ENCODE results near the gene IFNA2. TPM values are rescaled to one million over a fixed set of nuclear protein-coding genes. Genes with fewer than 3 reads are reported as not detected.
"Not testable (repeated sequence)": the region's sequence is repeated elsewhere in the genome, so short reads cannot be mapped to it uniquely, and the experiment has no call there.

The IFNA2 gene
- not detected for total RNA-seq

GRCh38 chr9:21385131-21385670, at the start of gene IFNA2:
IFNA2 (minus strand) TSS chr9:21385398; CDS start chr9:21385329, 69 bp downstream.
- no peak within 1 kb of the TSS for H3K27ac Mint-ChIP-seq
- peaks cover 20% of the 10 kb centered on the region for H3K4me1 Mint-ChIP-seq
- no peaks in the 10 kb centered on the region for H3K9me3 Mint-ChIP-seq
- H3K36me3 Mint-ChIP-seq (ENCODE audit: low read depth), result no peaks in the 10 kb centered on the region
- peaks cover 59% of the 10 kb centered on the region for H3K27me3 Mint-ChIP-seq
- ChIA-PET CTCF (interaction anchor here (0.6 to 1.1 kb wide), 2 partner anchors 11 to 1959 kb away, joined by 3 read pairs; no protein-coding TSS in a partner anchor), POLR2A (no interaction called here)
- no peak for DNase-seq
- no peak within 1 kb of the TSS for H3K4me3 Mint-ChIP-seq

- POLR2A ChIA-PET; H3K4me3 Mint-ChIP-seq; H3K27ac Mint-ChIP-seq; H3K9me3 Mint-ChIP-seq; DNase-seq; H3K36me3 Mint-ChIP-seq (ENCODE audit: low read depth); H3K4me1 Mint-ChIP-seq: not testable (repeated sequence)
- CTCF ChIA-PET, result interaction anchor here (1.0 to 1.2 kb wide), 5 partner anchors 13 to 199 kb away, joined by 3 read pairs; no protein-coding TSS in a partner anchor
- H3K27me3 Mint-ChIP-seq, result peaks cover 29% of the 10 kb centered on the region
These were observed 49.8 kb upstream of the IFNA2 start for GRCh38 chr9:21435015-21435383.

DNA sequence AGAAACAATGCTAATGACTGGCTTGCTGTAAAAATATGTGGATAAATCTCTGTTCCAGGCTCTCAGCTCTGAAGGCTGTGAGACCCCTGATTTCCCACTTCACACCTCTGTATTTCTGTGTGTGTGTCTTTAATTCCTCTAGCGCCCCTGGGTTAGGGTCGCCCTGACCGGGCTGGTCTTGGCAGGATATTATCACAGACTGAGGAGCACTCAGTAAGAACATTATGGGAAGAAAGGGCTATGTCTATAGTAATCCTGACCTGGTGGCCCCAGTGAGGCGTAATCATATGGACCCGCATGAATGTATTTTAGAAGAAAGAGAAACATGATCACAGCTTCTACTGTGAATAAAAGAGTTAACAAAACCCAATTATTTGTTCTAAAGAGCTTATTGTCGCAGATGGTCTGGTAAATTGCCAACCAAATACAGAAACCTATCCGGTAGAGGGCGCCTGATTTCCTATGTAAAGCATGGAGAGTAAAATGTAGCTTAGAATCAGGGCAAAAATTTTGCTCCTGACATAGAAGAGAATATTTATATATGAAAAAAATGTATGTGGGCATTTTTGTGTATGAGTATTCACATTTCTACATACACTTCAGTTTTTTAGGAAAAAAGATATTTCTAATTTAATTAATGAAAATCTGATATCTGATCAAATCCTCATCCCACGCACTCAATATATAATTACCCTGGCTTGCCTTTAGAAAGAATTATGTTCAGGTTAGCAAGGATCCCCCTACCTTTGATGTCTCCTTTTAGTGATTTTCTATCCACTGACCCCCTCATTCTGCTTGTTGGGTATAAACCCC, 49.2 kb upstream of the IFNA2 start:
- Mint-ChIP-seq H3K27ac (no peak overlapping the region), H3K4me3 (no peak overlapping the region), H3K27me3 (peaks cover 29% of the 10 kb centered on the region), H3K9me3 (no peaks in the 10 kb centered on the region), H3K36me3 (ENCODE audit: low read depth) (no peaks in the 10 kb centered on the region), H3K4me1 (no peaks in the 10 kb centered on the region)
- ChIA-PET POLR2A (no interaction called here), CTCF (interaction anchor here (1.0 to 1.2 kb wide), 6 partner anchors 11 to 198 kb away, joined by 3 read pairs; no protein-coding TSS in a partner anchor)
- DNase-seq, result peak; percentile 72

GRCh38 chr9:21432672-21433425, 47.7 kb upstream of the IFNA2 start:
- Mint-ChIP-seq H3K4me1 (no peaks in the 10 kb centered on the region), H3K4me3 (no peak overlapping the region), H3K9me3 (no peaks in the 10 kb centered on the region), H3K36me3 (ENCODE audit: low read depth) (no peaks in the 10 kb centered on the region), H3K27ac (no peak overlapping the region), H3K27me3 (peaks cover 38% of the 10 kb centered on the region)
- ChIA-PET CTCF (no interaction called here), POLR2A (no interaction called here)
- no peak for DNase-seq

DNA sequence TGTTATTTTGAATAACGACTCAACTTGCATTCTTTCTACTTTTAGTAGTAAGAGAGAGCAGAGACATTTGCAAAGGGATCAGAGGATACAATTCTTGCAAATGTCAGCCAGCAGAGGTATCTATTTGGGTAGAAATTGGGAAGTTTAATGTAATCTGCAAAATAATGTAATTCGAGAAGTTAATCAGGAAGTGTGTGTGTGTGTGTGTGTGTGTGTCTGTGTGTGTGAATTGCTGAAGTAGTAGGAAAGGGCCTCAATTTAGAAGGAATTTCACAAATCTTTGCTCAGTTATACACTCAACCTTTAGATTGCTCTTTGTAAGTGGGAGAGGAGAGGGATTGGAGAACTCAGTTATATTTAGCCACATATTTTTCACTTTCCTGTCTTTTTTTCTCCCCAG, 44.0 kb upstream of the IFNA2 start:
- POLR2A ChIA-PET, result no interaction called here
- H3K36me3 Mint-ChIP-seq (ENCODE audit: low read depth), result no peaks in the 10 kb centered on the region
- no peaks in the 10 kb centered on the region for H3K9me3 Mint-ChIP-seq
- no peaks in the 10 kb centered on the region for H3K4me1 Mint-ChIP-seq
- H3K27ac Mint-ChIP-seq, result no peak overlapping the region
- peaks cover 51% of the 10 kb centered on the region for H3K27me3 Mint-ChIP-seq
- H3K4me3 Mint-ChIP-seq, result no peak overlapping the region
- CTCF ChIA-PET, result no interaction called here
- no peak for DNase-seq

DNA sequence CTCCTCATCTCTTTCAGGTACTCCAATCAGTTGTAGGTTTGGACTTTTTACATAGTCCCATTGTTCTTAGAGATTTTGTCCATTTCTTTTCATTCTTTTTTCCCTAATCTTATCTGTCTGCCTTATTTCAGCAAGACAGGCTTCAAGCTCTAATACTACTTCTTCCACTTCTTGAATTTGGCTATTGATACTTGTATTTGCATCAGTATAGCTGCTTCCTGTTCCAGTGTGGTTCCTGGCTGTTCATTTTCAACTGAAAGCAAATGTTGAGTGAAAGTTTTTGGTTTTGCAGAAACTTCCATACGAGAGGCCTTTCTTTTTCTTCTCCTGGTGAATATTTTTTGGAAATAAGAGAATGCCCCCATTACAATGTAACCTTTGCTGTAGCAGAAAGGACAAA, 43.0 kb upstream of the IFNA2 start:
- CTCF ChIA-PET, result no interaction called here
- H3K27me3 Mint-ChIP-seq, result peaks cover 49% of the 10 kb centered on the region
- no peak overlapping the region for H3K4me3 Mint-ChIP-seq
- no peak for DNase-seq
- no peaks in the 10 kb centered on the region for H3K9me3 Mint-ChIP-seq
- H3K36me3 Mint-ChIP-seq (ENCODE audit: low read depth), result no peaks in the 10 kb centered on the region
- H3K4me1 Mint-ChIP-seq, result no peaks in the 10 kb centered on the region
- no peak overlapping the region for H3K27ac Mint-ChIP-seq
- POLR2A ChIA-PET, result no interaction called here

DNA sequence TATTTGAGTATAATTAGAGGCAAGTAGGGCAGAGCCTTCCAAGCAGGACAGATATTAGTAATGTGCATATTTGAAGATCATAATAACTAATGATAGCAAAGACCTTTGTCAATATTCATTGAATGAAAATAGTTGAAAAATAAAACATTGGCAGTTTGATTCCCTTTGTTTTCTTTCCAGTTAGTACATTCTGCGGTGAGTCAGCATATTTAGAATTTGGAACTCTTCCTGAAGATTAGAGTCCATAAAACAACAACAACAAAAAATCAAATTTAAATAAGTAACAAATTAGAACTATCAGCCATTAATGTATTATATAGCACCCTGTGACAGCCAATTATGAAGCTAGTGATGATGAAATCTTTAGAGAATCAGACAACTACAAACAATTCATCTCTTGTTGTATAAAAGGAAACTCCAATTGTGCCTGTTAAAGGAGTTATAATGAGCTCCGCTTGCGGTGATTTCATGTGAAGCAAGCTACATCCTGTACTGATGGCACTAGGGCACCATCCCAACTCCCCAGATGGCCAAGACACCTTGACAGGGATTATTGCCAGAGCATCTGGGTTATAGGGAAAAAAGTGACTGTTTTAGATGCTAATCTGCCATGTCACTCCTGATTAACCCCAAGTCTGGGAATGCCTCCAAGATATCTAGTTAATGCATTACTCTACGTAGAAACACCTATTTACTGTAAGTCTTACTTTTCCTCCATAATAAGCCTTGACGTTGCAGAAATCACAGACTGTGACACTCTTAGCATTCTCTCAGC, 30.5 kb upstream of the IFNA2 start:
- H3K4me1 Mint-ChIP-seq, result no peaks in the 10 kb centered on the region
- H3K9me3 Mint-ChIP-seq, result no peaks in the 10 kb centered on the region
- no peaks in the 10 kb centered on the region for H3K36me3 Mint-ChIP-seq (ENCODE audit: low read depth)
- ChIA-PET CTCF (interaction anchor here (0.6 kb wide), 1 partner anchor 1284 kb away, joined by 3 read pairs; no protein-coding TSS in a partner anchor), POLR2A (no interaction called here)
- peaks cover 12% of the 10 kb centered on the region for H3K27me3 Mint-ChIP-seq
- no peak overlapping the region for H3K4me3 Mint-ChIP-seq
- H3K27ac Mint-ChIP-seq, result no peak overlapping the region
- no peak for DNase-seq

- POLR2A ChIA-PET, result no interaction called here
- H3K4me1 Mint-ChIP-seq, result no peaks in the 10 kb centered on the region
- no peak for DNase-seq
- H3K4me3 Mint-ChIP-seq, result no peak overlapping the region
- H3K9me3 Mint-ChIP-seq, result no peaks in the 10 kb centered on the region
- peaks cover 20% of the 10 kb centered on the region for H3K27me3 Mint-ChIP-seq
- no peaks in the 10 kb centered on the region for H3K36me3 Mint-ChIP-seq (ENCODE audit: low read depth)
- no peak overlapping the region for H3K27ac Mint-ChIP-seq
- CTCF ChIA-PET, result interaction anchor here (0.5 to 1.3 kb wide), 3 partner anchors 19 to 83 kb away, joined by 3 to 4 read pairs (median 3); no protein-coding TSS in a partner anchor
These were observed 29.2 kb upstream of the IFNA2 start for GRCh38 chr9:21414220-21414940.

GRCh38 chr9:21413624-21414023, 28.4 kb upstream of the IFNA2 start:
- Mint-ChIP-seq H3K27ac (no peak overlapping the region), H3K4me1 (no peaks in the 10 kb centered on the region), H3K4me3 (no peak overlapping the region), H3K36me3 (ENCODE audit: low read depth) (no peaks in the 10 kb centered on the region), H3K27me3 (peaks cover 22% of the 10 kb centered on the region), H3K9me3 (no peaks in the 10 kb centered on the region)
- DNase-seq, result peak; percentile 17
- CTCF ChIA-PET, result interaction anchor here (0.5 to 1.3 kb wide), 2 partner anchors 18 to 83 kb away, joined by 3 read pairs; no protein-coding TSS in a partner anchor
- POLR2A ChIA-PET, result no interaction called here

- CTCF ChIA-PET, result no interaction called here
These were observed 28.0 kb upstream of the IFNA2 start for GRCh38 chr9:21413151-21413550.

DNA sequence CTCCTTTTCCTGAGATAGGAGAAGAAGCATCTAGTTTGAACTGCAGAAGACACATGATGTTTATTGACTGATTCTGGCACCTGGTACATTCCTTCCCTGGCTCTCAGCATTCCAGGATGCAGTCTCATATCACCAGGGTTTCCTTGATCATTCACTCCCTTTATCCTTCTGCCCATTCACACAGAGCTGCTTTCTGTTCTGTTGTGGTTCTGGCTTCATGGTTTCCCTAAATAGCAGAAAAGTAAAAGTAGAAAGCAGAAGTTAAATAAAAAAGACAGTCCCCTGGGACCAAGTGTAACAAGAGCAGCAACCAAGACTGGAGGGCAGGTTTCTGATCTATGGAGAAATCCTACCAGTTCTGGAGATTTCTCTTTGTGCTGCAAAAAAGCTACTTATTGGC, 26.9 kb upstream of the IFNA2 start:
- Mint-ChIP-seq H3K36me3 (ENCODE audit: low read depth) (no peaks in the 10 kb centered on the region), H3K27me3 (peaks cover 25% of the 10 kb centered on the region), H3K9me3 (no peaks in the 10 kb centered on the region), H3K27ac (no peak overlapping the region), H3K4me1 (no peaks in the 10 kb centered on the region), H3K4me3 (no peak overlapping the region)
- no peak for DNase-seq
- POLR2A ChIA-PET, result no interaction called here
- CTCF ChIA-PET, result no interaction called here

More at GRCh38 chr9:21413151-21413550, 28.0 kb upstream of the IFNA2 start:
- Mint-ChIP-seq H3K36me3 (ENCODE audit: low read depth) (no peaks in the 10 kb centered on the region), H3K9me3 (no peaks in the 10 kb centered on the region), H3K4me1 (no peaks in the 10 kb centered on the region), H3K4me3 (no peak overlapping the region), H3K27me3 (peaks cover 22% of the 10 kb centered on the region), H3K27ac (no peak overlapping the region)
- DNase-seq, result no peak
- POLR2A ChIA-PET, result no interaction called here

DNA sequence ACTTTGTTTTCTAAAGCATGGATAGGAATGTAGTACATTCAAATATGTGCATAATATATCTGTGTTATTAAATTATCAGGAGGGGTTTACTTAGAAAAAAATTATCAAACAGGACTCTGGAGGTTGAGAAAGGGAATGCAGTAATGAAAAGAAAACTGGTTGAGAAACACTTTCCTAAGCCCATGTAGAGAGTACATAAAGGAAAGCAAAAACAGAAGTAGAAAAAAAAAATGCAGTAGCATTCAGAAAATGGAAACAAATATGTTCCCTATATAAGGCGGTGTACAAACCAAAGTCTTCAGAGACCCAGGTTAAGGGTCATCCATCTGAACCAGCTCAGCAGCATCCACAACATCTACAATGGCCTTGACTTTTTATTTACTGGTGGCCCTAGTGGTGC, 23.6 kb upstream of the IFNA2 start, which contains the start of gene IFNA8:
IFNA8 (plus strand) TSS at position 301 of the 400 bp plus-strand sequence; CDS start at position 361, 60 bp downstream.
- H3K4me3 Mint-ChIP-seq, result no peak within 1 kb of the TSS
- no peaks in the 10 kb centered on the region for H3K4me1 Mint-ChIP-seq
- POLR2A ChIA-PET, result no interaction called here
- no peaks in the 10 kb centered on the region for H3K36me3 Mint-ChIP-seq (ENCODE audit: low read depth)
- DNase-seq, result no peak
- H3K27ac Mint-ChIP-seq, result no peak within 1 kb of the TSS
- CTCF ChIA-PET, result interaction anchor here (1.0 kb wide), 1 partner anchor 10 kb away, joined by 3 read pairs; no protein-coding TSS in a partner anchor
- peaks cover 49% of the 10 kb centered on the region for H3K27me3 Mint-ChIP-seq
- H3K9me3 Mint-ChIP-seq, result no peaks in the 10 kb centered on the region

Data from activated CD4-positive, alpha-beta T cell treated with anti-CD3 and anti-CD28 coated beads, Interleukin-2, amount 10 ng/mL, durations not matched to agents 7 days and 5 days (primary cell).